Fibroblast of the conjunctiva (primary cell): Measurements from ENCODE around the gene AREG.
"Not testable (repeated sequence)": the region's sequence is repeated elsewhere in the genome, so short reads cannot be mapped to it uniquely, and the experiment has no call there.

ENCODE experiments used
- DNase-seq: peaks from one replicate; pipeline ENCODE4 v3.0.0-alpha.2; 2010; ENCODE audit warnings: low read depth

Gene AREG

GRCh38 chr4:74444891-74445642 lies at the start of gene AREG:
AREG (plus strand) TSS chr4:74445136; CDS start chr4:74445346, 210 bp downstream.
- peak; percentile 36 for DNase-seq

- no peak for DNase-seq
Measured at GRCh38 chr4:74395633-74396032, 49.3 kb upstream of the AREG start.

- DNase-seq, result no peak
Measured at GRCh38 chr4:74397748-74398426, 47.0 kb upstream of the AREG start.

GRCh38 chr4:74398894-74399589 lies 45.9 kb upstream of the AREG start:
- not testable (repeated sequence) for DNase-seq

GRCh38 chr4:74400395-74400794 lies 44.5 kb upstream of the AREG start:
- DNase-seq, result no peak

GRCh38 chr4:74402692-74403456 lies 42.1 kb upstream of the AREG start:
- DNase-seq, result no peak

GRCh38 chr4:74407891-74408290 lies 37.0 kb upstream of the AREG start:
- no peak for DNase-seq

- no peak for DNase-seq
Measured at GRCh38 chr4:74408639-74409038, 36.3 kb upstream of the AREG start.

GRCh38 chr4:74410272-74410671 lies 34.7 kb upstream of the AREG start:
- DNase-seq, result no peak

GRCh38 chr4:74412225-74412624 lies 32.7 kb upstream of the AREG start:
- no peak for DNase-seq

- DNase-seq, result no peak
Measured at GRCh38 chr4:74413265-74413664, 31.7 kb upstream of the AREG start.

GRCh38 chr4:74414149-74414809 lies 30.7 kb upstream of the AREG start:
- DNase-seq, result no peak

- no peak for DNase-seq
Measured at GRCh38 chr4:74415602-74416300, 29.2 kb upstream of the AREG start.

- peak; percentile 59 for DNase-seq
Measured at GRCh38 chr4:74418063-74418670, 26.8 kb upstream of the AREG start.

GRCh38 chr4:74420863-74421262 lies 24.1 kb upstream of the AREG start:
- DNase-seq, result no peak

- no peak for DNase-seq
Measured at GRCh38 chr4:74423104-74423503, 21.8 kb upstream of the AREG start.

GRCh38 chr4:74424111-74424510 lies 20.8 kb upstream of the AREG start:
- no peak for DNase-seq

GRCh38 chr4:74426101-74426500 lies 18.8 kb upstream of the AREG start:
- DNase-seq, result peak; percentile 41

GRCh38 chr4:74428276-74428675 lies 16.7 kb upstream of the AREG start:
- no peak for DNase-seq

- DNase-seq, result no peak
Measured at GRCh38 chr4:74431113-74431826, 13.7 kb upstream of the AREG start.
